LNCaP clone FGC (cell line): Measurements from ENCODE around the gene CASP8AP2.
"Not testable (repeated sequence)": the region's sequence is repeated elsewhere in the genome, so short reads cannot be mapped to it uniquely, and the experiment has no call there.

ENCODE experiments used
- DNase-seq: peaks from one replicate; pipeline ENCODE4 v3.0.0-alpha.2; 2011; ENCODE audit warnings: low read depth
- H3K4me3 ChIP-seq: 2 replicates; pipeline ENCODE4 v1.5.1; 2011; ENCODE audit warnings: mild to moderate bottlenecking, low read depth, low read length, control low read depth
- CTCF ChIP-seq: IDR thresholded peaks from 2 replicates; pipeline ENCODE4 v1.5.1; 2012; ENCODE audit warnings: mild to moderate bottlenecking; ENCODE audit not compliant: control insufficient read depth, insufficient read depth; ENCODE audit errors: extremely low read depth

The CASP8AP2 gene

DNA sequence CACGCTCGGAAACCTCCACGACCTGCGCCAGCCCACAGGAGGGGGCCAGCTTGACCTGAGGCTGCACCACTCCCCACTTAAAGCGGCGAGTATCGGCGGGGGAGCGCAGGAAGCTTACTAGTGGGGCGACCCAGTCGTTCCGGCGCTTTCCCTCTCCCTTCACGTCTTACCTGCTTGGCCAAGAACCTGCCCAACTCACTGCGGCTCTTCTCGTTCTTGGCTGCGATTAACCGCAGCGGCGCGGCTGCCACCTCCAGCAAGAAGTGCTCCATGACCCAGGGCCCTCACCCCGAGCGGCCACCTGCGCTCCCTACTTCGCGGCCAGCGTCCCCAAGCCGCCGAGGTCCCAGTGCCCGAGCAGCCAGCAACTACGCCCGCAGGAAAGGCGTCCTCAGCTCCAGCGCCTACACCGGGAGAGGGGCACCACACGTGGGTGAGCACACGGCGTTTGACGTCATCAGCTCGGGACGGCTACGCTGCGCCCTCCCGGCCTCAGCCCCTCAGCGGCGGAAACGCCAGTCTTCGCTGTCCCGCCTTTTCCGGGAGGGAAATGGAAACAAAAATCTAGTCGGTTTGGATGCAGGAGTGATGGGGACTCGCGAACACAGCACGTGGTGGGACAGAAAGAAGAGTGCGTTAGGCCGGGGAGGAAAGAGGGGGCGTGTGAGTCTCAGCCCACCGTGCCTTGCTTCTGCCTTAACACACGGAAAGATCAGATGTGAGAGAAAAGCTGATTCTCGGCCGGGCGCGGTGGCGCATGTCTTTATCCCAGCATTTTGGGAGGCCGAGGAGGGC is 10.1 kb upstream of the CASP8AP2 start, which contains the start of gene MDN1:
Gene MDN1, minus strand, starts transcription at position 459 of the 795 bp plus-strand sequence. Its CDS starts 187 bp downstream, at position 272.
- DNase-seq, result peak; percentile 66
- H3K4me3 ChIP-seq, result peak within 1 kb of the TSS; percentile 74
- no peak for TF ChIP-seq CTCF

GRCh38 chr6:89826029-89826528 is 3.6 kb upstream of the CASP8AP2 start:
- DNase-seq, result no peak
- H3K4me3 ChIP-seq, result no peak overlapping the region
- no peak for TF ChIP-seq CTCF

DNA sequence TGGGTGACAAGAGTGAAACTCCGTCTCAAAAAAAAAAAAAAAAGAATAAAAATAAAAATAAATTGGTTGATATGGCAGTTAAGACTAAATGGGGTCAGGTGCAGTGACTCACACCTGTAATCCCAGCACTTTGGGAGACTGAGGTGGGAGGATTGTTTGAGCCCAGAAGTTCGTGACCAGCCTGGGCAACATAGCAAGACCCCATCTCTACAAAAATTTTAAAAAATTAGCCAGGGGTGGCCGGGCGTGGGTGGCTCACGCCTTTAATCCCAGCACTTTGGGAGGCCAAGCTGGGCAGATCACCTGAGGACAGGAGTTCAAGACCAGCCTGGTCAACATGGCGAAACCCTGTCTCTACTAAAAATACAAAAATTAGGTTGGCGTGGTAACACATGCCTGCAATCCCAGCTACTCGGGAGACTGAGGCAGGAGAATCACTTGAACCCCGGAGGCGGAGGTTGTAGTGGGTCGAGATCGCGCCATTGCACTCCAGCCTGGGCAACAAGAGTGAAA is 1.1 kb upstream of the CASP8AP2 start:
- H3K4me3 ChIP-seq, result peak overlapping the region; percentile 67
- not testable (repeated sequence) for DNase-seq

DNA sequence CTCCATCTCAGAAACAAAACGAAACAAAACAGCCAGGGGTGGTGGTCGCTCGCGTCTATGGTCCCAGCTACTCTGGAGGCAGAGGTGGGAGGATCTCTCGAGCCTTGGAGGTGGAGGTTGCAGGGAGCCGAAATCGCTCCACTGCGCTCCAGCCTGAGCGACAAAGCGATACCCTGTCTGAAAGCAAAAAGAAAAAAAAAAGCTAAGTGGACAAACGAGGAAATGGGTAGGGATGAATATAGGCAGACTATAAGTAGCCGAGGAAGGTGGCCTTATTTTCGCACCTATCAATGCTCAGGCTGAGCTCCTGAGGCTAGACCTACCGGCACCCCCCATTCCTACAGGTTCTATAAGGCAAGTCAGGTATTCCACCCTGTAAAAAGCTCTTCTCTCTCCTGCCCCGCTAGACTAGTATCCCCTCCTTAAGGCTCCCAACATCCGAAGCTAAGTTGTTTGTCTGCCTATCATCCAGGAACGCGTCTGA is 650 bp upstream of the CASP8AP2 start:
- peak overlapping the region; percentile 67 for H3K4me3 ChIP-seq
- no peak for TF ChIP-seq CTCF
- DNase-seq, result no peak

DNA sequence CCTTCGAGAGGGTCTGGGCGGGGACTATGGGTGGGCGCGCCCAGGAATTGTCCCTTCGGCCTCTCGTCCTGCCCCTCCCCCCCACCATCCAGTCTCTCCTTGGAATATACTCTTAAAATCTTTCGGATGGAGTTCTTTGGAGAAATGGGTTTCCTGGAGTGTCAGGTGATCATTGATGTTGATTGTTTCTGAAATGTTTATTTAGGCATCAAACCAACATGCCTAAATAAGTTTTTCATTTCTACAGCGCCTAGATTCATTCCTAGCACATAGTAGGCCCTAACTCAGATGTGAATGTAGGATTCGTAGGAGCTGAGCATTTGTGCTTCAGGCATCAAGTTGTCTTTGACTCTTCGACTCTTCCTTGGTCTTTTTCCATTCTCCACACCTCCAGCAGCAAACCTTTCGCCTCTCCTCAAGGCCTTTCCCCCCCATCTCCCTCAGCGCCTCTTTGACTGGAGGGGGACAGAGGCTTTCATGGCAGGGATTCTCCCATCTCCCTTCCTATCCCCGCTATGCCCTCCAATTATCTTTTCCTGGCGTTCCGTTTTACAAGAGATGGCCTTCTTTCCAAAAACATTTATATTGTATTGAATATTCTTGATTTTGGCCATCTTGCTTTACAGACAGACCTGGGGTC is 610 bp downstream of the CASP8AP2 start:
- peak overlapping the region; percentile 67 for H3K4me3 ChIP-seq
- DNase-seq, result no peak
- TF ChIP-seq CTCF, result no peak

DNA sequence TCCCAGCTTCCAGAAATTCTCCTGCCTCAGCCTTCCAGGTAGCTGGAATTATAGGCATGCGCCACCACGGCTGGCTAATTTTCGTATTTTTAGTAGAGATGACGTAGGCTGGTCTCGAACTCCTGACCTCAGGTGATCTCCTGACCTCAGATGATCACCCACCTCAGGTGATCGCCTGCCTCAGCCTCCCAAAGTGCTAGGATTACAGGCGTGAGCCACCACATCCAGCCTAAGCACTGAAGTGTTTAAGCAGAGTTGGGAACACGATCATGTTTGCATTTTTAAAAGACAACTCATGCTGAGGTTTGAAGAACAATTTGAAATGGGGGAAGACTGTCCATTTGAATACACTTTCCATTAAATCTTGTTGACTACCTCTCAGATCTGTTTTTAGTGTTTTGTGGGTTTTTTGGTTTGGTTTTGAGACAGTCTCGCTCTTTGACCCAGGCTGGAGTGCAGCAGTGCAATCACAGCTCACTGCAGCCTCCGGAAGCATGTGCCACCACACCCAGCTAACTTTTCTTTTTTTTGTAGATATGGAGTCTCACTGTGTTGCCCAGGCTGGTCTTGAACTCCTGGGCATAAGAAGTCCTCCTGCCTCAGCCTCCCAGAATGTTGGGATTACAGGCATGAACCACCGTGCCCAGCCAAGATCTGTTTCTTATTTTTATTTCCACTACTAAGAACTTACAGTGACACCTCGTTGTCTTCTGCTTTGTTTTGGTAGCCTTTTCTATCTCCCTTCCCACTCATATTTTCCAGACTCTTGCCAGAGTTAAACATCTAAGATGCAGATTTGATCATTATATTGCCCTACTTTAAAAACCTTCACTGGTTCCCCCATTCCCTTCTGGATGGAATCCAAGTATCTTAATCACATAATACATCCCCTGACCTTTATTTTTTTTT is 5.5 kb downstream of the CASP8AP2 start:
- no peak for DNase-seq
- no peak for TF ChIP-seq CTCF
- no peak overlapping the region for H3K4me3 ChIP-seq
